GM12872 (cell line): ENCODE data around the gene PPFIA4.

ENCODE experiments used
- TF ChIP-seq, protein P1 (sequence below): IDR thresholded peaks from 3 replicates; pipeline ENCODE4 v1.5.1; 2011; ENCODE audit warnings: low read depth, mild to moderate bottlenecking, low read length, moderate library complexity; ENCODE audit not compliant: insufficient read depth

The PPFIA4 gene

DNA sequence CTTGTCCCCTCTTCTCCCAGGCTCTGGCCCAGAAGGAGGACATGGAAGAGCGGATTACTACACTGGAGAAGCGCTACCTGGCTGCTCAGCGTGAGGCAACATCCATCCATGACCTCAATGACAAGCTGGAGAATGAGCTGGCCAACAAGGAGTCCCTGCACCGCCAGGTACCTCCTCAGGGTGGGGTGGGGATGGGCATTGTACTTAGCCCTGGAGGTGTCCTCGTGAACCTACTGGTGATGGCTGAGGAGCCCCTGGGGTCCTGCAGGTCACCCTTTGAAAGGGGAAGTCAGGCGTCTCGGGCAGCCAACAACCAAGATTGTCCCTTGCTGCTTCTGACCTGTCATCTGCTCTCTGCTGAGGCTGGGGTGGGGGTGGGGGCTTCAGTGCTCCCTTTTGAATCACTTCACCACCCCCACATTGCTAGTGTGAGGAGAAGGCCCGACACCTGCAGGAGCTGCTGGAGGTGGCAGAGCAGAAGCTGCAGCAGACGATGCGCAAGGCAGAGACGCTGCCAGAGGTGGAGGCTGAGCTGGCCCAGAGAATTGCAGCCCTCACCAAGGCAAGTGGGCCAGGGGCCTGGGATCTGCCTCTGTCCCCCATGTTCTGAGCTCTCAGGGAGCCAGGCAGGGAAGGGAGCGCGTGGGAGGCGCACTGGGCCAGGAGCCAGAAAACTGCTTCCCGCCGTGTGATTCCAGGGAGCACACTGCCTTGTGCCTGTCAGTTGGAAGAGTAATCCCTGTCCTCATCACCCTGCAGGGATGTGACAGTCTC lies 19.7 kb downstream of the PPFIA4 start:
- TF ChIP-seq, protein P1, sequence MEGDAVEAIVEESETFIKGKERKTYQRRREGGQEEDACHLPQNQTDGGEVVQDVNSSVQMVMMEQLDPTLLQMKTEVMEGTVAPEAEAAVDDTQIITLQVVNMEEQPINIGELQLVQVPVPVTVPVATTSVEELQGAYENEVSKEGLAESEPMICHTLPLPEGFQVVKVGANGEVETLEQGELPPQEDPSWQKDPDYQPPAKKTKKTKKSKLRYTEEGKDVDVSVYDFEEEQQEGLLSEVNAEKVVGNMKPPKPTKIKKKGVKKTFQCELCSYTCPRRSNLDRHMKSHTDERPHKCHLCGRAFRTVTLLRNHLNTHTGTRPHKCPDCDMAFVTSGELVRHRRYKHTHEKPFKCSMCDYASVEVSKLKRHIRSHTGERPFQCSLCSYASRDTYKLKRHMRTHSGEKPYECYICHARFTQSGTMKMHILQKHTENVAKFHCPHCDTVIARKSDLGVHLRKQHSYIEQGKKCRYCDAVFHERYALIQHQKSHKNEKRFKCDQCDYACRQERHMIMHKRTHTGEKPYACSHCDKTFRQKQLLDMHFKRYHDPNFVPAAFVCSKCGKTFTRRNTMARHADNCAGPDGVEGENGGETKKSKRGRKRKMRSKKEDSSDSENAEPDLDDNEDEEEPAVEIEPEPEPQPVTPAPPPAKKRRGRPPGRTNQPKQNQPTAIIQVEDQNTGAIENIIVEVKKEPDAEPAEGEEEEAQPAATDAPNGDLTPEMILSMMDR = no peak

DNA sequence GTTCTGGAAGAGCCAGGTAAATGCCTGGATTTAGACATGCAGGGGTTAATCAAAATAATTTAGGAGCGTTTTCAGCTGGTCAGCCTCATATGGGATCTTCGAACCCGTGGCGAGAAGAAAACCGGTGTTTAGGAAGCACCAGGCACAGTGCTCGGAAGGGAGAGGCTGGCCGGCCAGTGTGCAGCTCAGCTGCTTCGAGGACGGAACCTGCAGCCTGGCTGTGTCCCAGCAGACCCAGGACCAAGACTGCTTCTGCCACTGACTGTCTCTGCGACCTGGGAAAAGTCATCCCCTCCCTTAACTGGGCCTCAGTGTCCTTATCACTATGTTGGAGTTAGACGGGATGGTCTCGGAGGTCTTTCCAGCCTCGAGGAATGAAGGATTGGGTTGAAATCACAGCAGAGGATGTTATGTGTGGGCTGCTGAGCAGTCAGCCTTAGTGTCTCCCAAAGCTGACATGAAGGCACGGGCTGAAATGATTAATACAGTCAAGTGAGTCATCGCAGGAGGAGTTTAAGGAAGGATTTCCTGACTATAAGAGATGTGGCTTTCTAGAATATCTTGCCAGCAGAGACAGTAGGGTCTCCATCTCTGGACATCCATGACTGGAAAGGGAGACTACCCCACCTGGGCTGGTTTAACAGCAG lies 20.8 kb downstream of the PPFIA4 start:
- TF ChIP-seq, protein P1 = no peak

DNA sequence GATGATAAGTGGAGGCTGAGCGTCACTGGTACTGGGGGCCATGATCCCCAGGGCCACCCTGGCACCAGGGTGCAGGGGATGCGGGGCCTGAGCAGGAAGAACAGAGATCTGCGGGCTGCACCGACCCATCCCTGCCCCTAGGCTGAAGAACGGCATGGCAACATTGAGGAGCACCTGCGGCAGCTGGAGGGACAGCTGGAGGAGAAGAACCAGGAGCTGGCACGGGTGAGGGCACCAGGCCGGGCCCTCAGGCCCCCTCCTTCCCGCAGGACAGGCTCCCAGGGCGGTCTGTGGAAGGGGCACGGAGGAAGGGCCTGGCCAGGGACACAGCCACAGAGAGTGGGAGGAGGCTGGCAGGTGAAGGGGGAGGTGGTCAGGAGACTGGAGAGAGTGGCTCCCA lies 21.8 kb downstream of the PPFIA4 start:
- TF ChIP-seq, protein P1 = no peak

DNA sequence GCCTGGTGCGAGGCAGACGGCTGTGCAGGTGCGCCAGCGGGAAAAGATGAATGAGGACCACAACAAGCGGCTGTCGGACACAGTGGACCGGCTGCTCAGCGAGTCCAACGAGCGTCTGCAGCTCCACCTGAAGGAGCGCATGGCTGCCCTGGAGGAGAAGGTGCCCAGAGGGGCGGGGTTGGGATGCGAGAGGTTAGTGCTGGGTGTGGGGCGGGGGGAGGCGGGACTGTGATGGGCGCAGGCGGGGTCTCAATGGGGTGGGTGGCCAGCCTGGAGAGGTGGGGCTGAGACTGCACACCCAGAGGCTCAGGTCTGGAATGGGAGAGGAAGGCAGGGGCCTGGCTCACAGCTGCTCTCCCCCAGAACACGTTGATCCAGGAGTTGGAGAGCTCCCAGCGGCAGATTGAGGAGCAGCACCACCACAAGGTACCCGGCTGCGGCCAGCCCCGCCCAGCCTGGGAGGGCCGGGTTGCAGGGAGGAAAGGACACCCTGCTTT lies 22.3 kb downstream of the PPFIA4 start:
- TF ChIP-seq, protein P1 = no peak

DNA sequence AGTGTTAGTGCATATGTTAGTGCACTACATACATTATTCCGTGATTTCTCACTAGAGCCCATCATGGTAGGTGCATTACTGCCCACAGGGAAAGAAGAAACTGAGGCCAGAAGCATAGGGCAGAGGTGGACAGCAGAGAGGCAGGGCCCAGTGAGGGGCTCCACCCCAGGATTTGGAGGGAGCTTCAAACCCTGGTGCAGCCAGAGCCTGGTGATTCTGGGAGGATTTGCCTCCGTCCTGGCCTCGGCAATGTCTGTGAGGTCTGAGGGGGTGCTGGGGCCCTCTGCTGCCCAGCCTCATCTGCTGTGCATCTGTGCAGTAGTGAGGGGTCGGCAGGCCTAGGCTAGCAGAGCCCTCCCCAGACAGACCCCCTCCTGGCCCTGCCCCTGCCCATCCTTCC lies 22.8 kb downstream of the PPFIA4 start:
- TF ChIP-seq, protein P1 = no peak

DNA sequence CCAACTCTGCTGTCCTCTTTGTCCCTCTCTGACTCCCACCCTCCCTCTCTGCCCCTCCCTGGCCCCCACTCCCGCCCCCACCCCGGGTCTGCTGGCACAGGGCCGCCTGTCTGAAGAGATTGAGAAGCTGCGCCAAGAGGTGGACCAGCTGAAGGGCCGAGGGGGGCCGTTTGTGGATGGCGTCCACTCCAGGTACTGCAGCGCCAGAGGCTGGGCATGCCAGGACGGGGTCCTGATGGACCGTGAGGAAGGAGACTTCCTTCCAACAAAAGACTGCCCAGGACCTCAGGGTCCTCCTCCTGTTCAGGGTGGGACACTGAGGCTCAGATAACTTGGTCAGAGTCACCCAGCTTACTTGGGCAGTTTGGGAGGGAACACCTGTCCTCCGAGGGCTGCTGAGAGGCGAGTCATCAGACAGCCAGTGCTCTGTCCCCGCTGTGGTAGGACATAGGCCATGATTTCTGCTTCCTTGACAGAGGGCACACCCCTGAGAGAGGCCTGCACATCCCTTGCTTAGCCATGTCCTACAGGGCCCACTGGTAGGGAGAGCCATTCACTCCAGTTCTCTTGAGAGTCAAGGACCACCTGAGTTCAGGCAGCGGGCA lies 23.4 kb downstream of the PPFIA4 start:
- TF ChIP-seq, protein P1 = no peak

DNA sequence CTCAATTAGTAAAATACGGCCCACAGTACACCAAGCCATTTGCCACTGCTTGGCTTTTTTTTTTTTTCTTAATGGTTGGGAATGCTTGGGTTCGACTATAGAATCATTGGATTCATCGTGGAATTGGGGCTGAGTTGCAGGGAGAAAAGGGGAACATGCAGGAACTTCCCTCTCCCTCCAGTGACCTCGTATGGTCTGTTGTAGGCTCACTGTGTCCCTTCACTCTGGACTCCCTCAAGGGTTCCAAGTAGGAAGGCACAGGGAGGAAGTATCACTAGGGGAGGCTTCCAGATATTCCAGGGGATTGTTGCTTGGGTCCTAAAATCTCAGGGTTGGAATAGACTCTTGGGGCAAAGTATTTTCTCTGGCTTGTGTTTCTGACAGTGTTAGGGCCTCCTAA lies 24.5 kb downstream of the PPFIA4 start:
- TF ChIP-seq, protein P1 = no peak
